CD14-positive monocyte (primary cell): ENCODE results near the gene LRRC30. TPM values are rescaled to one million over a fixed set of nuclear protein-coding genes. Genes with fewer than 3 reads are reported as not detected.
A peak's percentile ranks its signal among the peaks of the same experiment; 100 is the strongest.

ENCODE experiments used
- DNase-seq, 3 donors: peaks; one replicate each; pipeline ENCODE4 v3.0.0-alpha.2; 2011 to 2022
- H2AFZ ChIP-seq: 2 replicates; pipeline ENCODE4 v1.6.0; 2012; ENCODE audit warnings: mild to moderate bottlenecking, low read depth, low read length, inconsistent platforms; ENCODE audit not compliant: insufficient read depth, poor library complexity, severe bottlenecking
- H3K27ac ChIP-seq, 2 donors: 1 replicate in 1 of 2; 2 replicates in 1 of 2; pipeline ENCODE4 v1.5.1; 2012 to 2013; ENCODE audit warnings: low read length in 2 of 2, control low read depth in 1 of 2, inconsistent platforms in 1 of 2, low read depth in 1 of 2, mild to moderate bottlenecking in 1 of 2
- H3K27me3 ChIP-seq, 2 donors: one replicate each; pipeline versions ENCODE4 v1.6.0 to v1.6.1; 2011 to 2013; ENCODE audit warnings: low read length in 2 of 2; ENCODE audit not compliant: control insufficient read depth in 2 of 2, insufficient read depth in 2 of 2
- H3K36me3 ChIP-seq, 2 donors: replicated peaks in 1 of 2; 1 replicate in 1 of 2; 2 replicates in 1 of 2; pipeline versions ENCODE4 v1.5.1 to v1.6.1; 2012 to 2013; ENCODE audit warnings: low read length in 2 of 2, control low read depth in 1 of 2, inconsistent platforms in 1 of 2, mild to moderate bottlenecking in 1 of 2; ENCODE audit not compliant: insufficient read depth in 2 of 2, control insufficient read depth in 1 of 2
- H3K4me1 ChIP-seq, 2 donors: 1 replicate in 1 of 2; 2 replicates in 1 of 2; pipeline versions ENCODE4 v1.5.1 to v1.6.1; 2012 to 2013; ENCODE audit warnings: low read length in 2 of 2, control low read depth in 1 of 2, inconsistent platforms in 1 of 2, mild to moderate bottlenecking in 1 of 2, moderate library complexity in 1 of 2; ENCODE audit not compliant: insufficient read depth in 2 of 2, control insufficient read depth in 1 of 2
- H3K4me2 ChIP-seq: replicated peaks from 2 replicates; pipeline ENCODE3; 2012; ENCODE audit warnings: low read length, moderate library complexity, mild to moderate bottlenecking; ENCODE audit not compliant: poor library complexity, severe bottlenecking; ENCODE audit errors: extremely low read depth
- H3K4me3 ChIP-seq, 3 experiments: fragments of 200-600 bp in 1 of 3; sonication (generic) in 1 of 3; replicated peaks in 1 of 3; 1 replicate in 2 of 3; 2 replicates in 1 of 3; pipeline ENCODE4 v1.5.1; 2011 to 2013; ENCODE audit warnings: low read length in 3 of 3, mild to moderate bottlenecking in 3 of 3, control low read depth in 2 of 3, low read depth in 2 of 3, inconsistent platforms in 1 of 3, moderate library complexity in 1 of 3
- H3K79me2 ChIP-seq: 2 replicates; pipeline ENCODE4 v1.6.0; 2012; ENCODE audit warnings: mild to moderate bottlenecking, control low read depth, inconsistent platforms, low read length, moderate library complexity; ENCODE audit not compliant: insufficient read depth
- H3K9ac ChIP-seq: 2 replicates; pipeline ENCODE4 v1.6.0; 2017; ENCODE audit warnings: low read length, mild to moderate bottlenecking; ENCODE audit not compliant: insufficient read depth, poor library complexity, severe bottlenecking
- H3K9me3 ChIP-seq, 2 donors: replicated peaks in 1 of 2; 1 replicate in 1 of 2; 2 replicates in 1 of 2; pipeline versions ENCODE4 v1.5.1 to v1.6.1; 2012 to 2013; ENCODE audit warnings: low read length in 2 of 2, control low read depth in 1 of 2; ENCODE audit not compliant: control insufficient read depth in 1 of 2, insufficient read depth in 1 of 2
- H4K20me1 ChIP-seq: 2 replicates; pipeline ENCODE4 v1.6.0; 2012; ENCODE audit warnings: mild to moderate bottlenecking, low read length, control low read depth, moderate library complexity; ENCODE audit not compliant: insufficient read depth
- H3K27ac Mint-ChIP-seq, 7 donors: one replicate each; pipeline ENCODE4 v1.8.0; 2020; ENCODE audit warnings: mild to moderate bottlenecking in 7 of 7, mixed read lengths in 7 of 7, moderate library complexity in 6 of 7, inconsistent platforms in 2 of 7
- H3K27me3 Mint-ChIP-seq, 3 donors: one replicate each; pipeline ENCODE4 v1.8.0; 2021 to 2022; ENCODE audit warnings: low read depth in 3 of 3, mild to moderate bottlenecking in 3 of 3, mixed read lengths in 3 of 3, moderate library complexity in 3 of 3, inconsistent platforms in 1 of 3
- H3K36me3 Mint-ChIP-seq, 2 donors: one replicate each; pipeline ENCODE4 v1.8.0; 2020; ENCODE audit warnings: mixed read lengths in 2 of 2, inconsistent platforms in 1 of 2, mild to moderate bottlenecking in 1 of 2
- H3K4me1 Mint-ChIP-seq: one replicate; pipeline ENCODE4 v1.8.0; 2020; ENCODE audit warnings: mild to moderate bottlenecking, mixed read lengths
- H3K4me3 Mint-ChIP-seq, 2 donors: one replicate each; pipeline ENCODE4 v1.8.0; 2020; ENCODE audit warnings: mild to moderate bottlenecking in 2 of 2, mixed read lengths in 2 of 2, moderate library complexity in 1 of 2
- H3K9me3 Mint-ChIP-seq, 7 donors: one replicate each; pipeline ENCODE4 v1.8.0; 2020 to 2022; ENCODE audit warnings: mixed read lengths in 7 of 7, mild to moderate bottlenecking in 6 of 7, moderate library complexity in 6 of 7, inconsistent platforms in 2 of 7
- WGBS: methylation state at CpG from one replicate; pipeline ENCODE4 v1.1.5; 2013; ENCODE audit warnings: missing lambda C conversion rate; ENCODE audit not compliant: insufficient coverage; 5-methylcytosine and 5-hydroxymethylcytosine counted together
- intact Hi-C, 2 donors: fragments of 100-400 bp; cut with micrococcal nuclease; formaldehyde crosslinking; loops; one replicate each; pipeline versions ENCODE4 v1.15.0 to v1.15.1; 2023
- polyA plus RNA-seq, 3 donors: library from polyadenylated mRNA; depleted of rRNA in 1 of 3; unstranded in 2 of 3; stranded (reverse) in 1 of 3; fragments of 300-500 nt in 2 of 3; fragments of >200 nt in 1 of 3; fragmentation: Illumina TruSeq in 2 of 3; gene quantifications; 1 replicate in 2 of 3; 2 replicates in 1 of 3; pipeline ENCODE4 v1.2.3, GENCODE V29; 2012 to 2021
- TF ChIP-seq, protein P1 (sequence below): fragments of 200-600 bp; IDR thresholded peaks from one replicate; pipeline ENCODE4 v1.8.0; 2022; ENCODE audit warnings: antibody characterized with exemption, mild to moderate bottlenecking

LRRC30 gene
- polyA plus RNA-seq, 3 donors, result not detected

GRCh38 chr18:7269942-7270341 is 39.1 kb downstream of the LRRC30 start:
- Histone ChIP-seq H3K4me2 (no peak overlapping the region), H3K27me3 (no peaks in the 10 kb centered on the region), H3K4me3 (no peak overlapping the region), H3K9me3 (no peaks in the 10 kb centered on the region), H3K27ac (no peak overlapping the region), H3K9ac (no peak overlapping the region), H3K79me2 (no peaks in the 10 kb centered on the region), H3K4me1 (peaks cover 23 to 26% of the 10 kb centered on the region in 2 donors), H2AFZ (no peak overlapping the region), H4K20me1 (no peaks in the 10 kb centered on the region), H3K36me3 (no peaks in the 10 kb centered on the region)
- no peak overlapping the region for H3K27ac Mint-ChIP-seq
- TF ChIP-seq, protein P1, sequence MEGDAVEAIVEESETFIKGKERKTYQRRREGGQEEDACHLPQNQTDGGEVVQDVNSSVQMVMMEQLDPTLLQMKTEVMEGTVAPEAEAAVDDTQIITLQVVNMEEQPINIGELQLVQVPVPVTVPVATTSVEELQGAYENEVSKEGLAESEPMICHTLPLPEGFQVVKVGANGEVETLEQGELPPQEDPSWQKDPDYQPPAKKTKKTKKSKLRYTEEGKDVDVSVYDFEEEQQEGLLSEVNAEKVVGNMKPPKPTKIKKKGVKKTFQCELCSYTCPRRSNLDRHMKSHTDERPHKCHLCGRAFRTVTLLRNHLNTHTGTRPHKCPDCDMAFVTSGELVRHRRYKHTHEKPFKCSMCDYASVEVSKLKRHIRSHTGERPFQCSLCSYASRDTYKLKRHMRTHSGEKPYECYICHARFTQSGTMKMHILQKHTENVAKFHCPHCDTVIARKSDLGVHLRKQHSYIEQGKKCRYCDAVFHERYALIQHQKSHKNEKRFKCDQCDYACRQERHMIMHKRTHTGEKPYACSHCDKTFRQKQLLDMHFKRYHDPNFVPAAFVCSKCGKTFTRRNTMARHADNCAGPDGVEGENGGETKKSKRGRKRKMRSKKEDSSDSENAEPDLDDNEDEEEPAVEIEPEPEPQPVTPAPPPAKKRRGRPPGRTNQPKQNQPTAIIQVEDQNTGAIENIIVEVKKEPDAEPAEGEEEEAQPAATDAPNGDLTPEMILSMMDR, result no peak
- WGBS, result 98% methylated on average over 5 of the region's 6 CpGs
- no peak overlapping the region for H3K4me3 Mint-ChIP-seq
- H3K4me1 Mint-ChIP-seq, result peaks cover 22% of the 10 kb centered on the region
- H3K27me3 Mint-ChIP-seq, result peaks cover 0 to 4% (median 3%) of the 10 kb centered on the region in 3 donors
- intact Hi-C loops, result no loop called here
- no peak for DNase-seq
- no peaks in the 10 kb centered on the region for H3K36me3 Mint-ChIP-seq
- no peaks in the 10 kb centered on the region for H3K9me3 Mint-ChIP-seq

DNA sequence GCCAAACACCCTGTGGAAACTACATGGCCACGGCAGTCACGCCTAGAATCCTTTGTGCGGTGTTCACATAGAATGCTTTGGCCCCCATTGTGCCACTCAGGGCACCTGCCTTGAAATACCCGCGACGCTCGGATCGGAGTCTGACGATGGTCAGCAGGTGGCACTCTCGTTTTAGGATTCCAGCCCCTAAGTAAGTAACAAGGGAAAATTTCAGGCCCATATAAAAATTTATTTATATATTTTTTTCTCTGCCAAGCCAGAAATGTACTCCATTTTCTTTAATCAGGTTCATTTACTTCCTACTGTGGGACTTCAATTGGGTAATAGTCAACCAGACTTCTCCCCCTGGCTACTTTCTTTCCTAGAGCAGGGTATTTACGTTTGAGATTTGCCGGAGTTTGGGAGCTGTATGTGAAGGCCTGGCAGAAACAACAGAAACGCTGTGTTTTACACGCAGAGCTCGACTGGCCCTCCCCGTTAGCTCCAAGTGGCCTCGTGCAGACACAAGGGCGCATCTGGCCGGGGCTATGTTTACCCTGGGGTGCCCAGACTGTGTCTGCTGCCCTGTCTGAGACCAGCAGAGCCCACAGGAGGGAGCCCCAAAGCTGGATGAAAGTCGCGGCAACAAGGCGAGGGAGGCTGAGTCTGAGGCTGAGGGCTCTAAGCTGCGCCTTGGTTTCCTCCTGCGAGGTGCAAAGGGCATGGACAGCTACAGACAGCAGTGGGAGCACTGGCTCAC is 41.6 kb downstream of the LRRC30 start:
- no peaks in the 10 kb centered on the region for H3K36me3 Mint-ChIP-seq
- no peaks in the 10 kb centered on the region for H3K27me3 ChIP-seq
- DNase-seq, result peak; percentile 8 to 44 (median 20)
- peak overlapping the region in 1 of 3 experiments; percentile 59 for H3K4me3 ChIP-seq
- peaks cover 0 to 2% (median 0%) of the 10 kb centered on the region in 7 donors for H3K9me3 Mint-ChIP-seq
- TF ChIP-seq, protein P1, result peak; percentile 43
- H3K27me3 Mint-ChIP-seq, result peaks cover 0 to 6% (median 4%) of the 10 kb centered on the region in 3 donors
- WGBS, result 19% methylated on average over 23 of the region's 24 CpGs
- peak overlapping the region; percentile 66 for H2AFZ ChIP-seq
- peaks cover 23 to 26% of the 10 kb centered on the region in 2 donors for H3K4me1 ChIP-seq
- H3K36me3 ChIP-seq, result no peaks in the 10 kb centered on the region
- H4K20me1 ChIP-seq, result no peaks in the 10 kb centered on the region
- H3K27ac Mint-ChIP-seq, result peak overlapping the region in 5 of 7 donors; percentile 81 to 91 (median 87)
- no peaks in the 10 kb centered on the region for H3K9me3 ChIP-seq
- no peak overlapping the region for H3K9ac ChIP-seq
- no peaks in the 10 kb centered on the region for H3K79me2 ChIP-seq
- peak overlapping the region; percentile 73 for H3K4me2 ChIP-seq
- peaks cover 22% of the 10 kb centered on the region for H3K4me1 Mint-ChIP-seq
- peak overlapping the region in 1 of 2 donors; percentile 18 for H3K27ac ChIP-seq
- peak overlapping the region; percentile 68 to 89 for H3K4me3 Mint-ChIP-seq
- intact Hi-C loops, result no loop called here
